DOHH2 (cell line): Measurements from ENCODE around the gene ARHGEF16.

Experiments used
- EZH2phosphoT487 ChIP-seq: fragments of 200-600 bp; sonication (generic); IDR thresholded peaks from 2 replicates; pipeline ENCODE4 v1.6.1; 2017; ENCODE audit warnings: borderline replicate concordance, mild to moderate bottlenecking, antibody characterized with exemption, low read length, moderate library complexity, mixed read lengths
- TF ChIP-seq, protein P1 (sequence below): fragments of 200-600 bp; sonication (generic); IDR thresholded peaks from one replicate; pipeline ENCODE4 v1.5.1; 2014; ENCODE audit warnings: antibody characterized with exemption, mild to moderate bottlenecking, low read depth, low read length; ENCODE audit not compliant: poor library complexity, severe bottlenecking

DNA sequence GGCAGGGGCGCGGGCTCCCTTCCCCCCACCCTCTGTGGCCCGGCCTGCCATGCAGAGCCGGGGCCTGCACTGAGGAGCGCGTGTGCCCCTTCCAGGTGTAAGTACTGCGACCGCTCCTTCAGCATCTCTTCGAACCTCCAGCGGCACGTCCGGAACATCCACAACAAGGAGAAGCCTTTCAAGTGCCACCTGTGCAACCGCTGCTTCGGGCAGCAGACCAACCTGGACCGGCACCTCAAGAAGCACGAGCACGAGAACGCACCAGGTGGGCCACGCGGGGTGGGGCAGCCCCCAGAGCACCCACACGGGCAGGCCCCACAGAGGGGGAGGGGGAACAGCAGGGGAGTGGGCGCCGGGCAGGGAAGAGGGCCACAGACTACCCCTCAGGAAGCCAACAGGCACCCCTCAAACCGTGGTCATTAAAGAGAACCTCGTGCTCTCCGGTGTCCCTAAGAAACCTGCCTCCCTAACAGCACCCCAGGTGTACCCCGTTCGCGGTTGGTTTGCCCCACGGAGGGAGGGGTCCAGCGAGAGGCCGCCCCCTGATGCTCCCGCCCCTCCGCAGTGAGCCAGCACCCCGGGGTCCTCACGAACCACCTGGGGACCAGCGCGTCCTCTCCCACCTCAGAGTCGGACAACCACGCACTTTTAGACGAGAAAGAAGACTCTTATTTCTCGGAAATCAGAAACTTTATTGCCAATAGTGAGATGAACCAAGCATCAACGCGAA, 28.8 kb upstream of the ARHGEF16 start:
- TF ChIP-seq, protein P1, sequence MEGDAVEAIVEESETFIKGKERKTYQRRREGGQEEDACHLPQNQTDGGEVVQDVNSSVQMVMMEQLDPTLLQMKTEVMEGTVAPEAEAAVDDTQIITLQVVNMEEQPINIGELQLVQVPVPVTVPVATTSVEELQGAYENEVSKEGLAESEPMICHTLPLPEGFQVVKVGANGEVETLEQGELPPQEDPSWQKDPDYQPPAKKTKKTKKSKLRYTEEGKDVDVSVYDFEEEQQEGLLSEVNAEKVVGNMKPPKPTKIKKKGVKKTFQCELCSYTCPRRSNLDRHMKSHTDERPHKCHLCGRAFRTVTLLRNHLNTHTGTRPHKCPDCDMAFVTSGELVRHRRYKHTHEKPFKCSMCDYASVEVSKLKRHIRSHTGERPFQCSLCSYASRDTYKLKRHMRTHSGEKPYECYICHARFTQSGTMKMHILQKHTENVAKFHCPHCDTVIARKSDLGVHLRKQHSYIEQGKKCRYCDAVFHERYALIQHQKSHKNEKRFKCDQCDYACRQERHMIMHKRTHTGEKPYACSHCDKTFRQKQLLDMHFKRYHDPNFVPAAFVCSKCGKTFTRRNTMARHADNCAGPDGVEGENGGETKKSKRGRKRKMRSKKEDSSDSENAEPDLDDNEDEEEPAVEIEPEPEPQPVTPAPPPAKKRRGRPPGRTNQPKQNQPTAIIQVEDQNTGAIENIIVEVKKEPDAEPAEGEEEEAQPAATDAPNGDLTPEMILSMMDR: no peak
- no peak for TF ChIP-seq EZH2phosphoT487
